Activated CD4-positive, alpha-beta T cell treated with anti-CD3 and anti-CD28 coated beads, Interleukin-2, amount 10 ng/mL, durations not matched to agents 7 days and 5 days (primary cell): ENCODE data around the gene UIMC1. TPM values are rescaled to one million over a fixed set of nuclear protein-coding genes. Genes with fewer than 3 reads are reported as not detected.

Source experiments
- CTCF ChIA-PET: fragments of 350-600 bp; sonication (Branson Sonifier 250); formaldehyde crosslinking; loops from one replicate; lab custom pipeline; 2021; ENCODE audit warnings: antibody characterized with exemption; lab: Charles Lee
- POLR2A ChIA-PET: fragments of 350-600 bp; sonication (Branson Sonifier 250); formaldehyde crosslinking; loops from one replicate; lab custom pipeline; 2021; ENCODE audit warnings: antibody characterized with exemption; lab: Charles Lee
- DNase-seq: peaks from one replicate; pipeline ENCODE4 v3.0.0-alpha.2; 2020
- H3K27ac Mint-ChIP-seq: one replicate; pipeline ENCODE4 v1.8.0; 2021; ENCODE audit warnings: mild to moderate bottlenecking, moderate library complexity, mixed read lengths
- H3K27me3 Mint-ChIP-seq: one replicate; pipeline ENCODE4 v1.8.0; 2021; ENCODE audit warnings: mixed read lengths
- H3K36me3 Mint-ChIP-seq: one replicate; pipeline ENCODE4 v1.8.0; 2021; ENCODE audit warnings: low read depth, mixed read lengths
- H3K4me1 Mint-ChIP-seq: one replicate; pipeline ENCODE4 v1.8.0; 2021; ENCODE audit warnings: mixed read lengths
- H3K4me3 Mint-ChIP-seq: one replicate; pipeline ENCODE4 v1.8.0; 2021; ENCODE audit warnings: mild to moderate bottlenecking, moderate library complexity, mixed read lengths
- H3K9me3 Mint-ChIP-seq: one replicate; pipeline ENCODE4 v1.8.0; 2021; ENCODE audit warnings: mixed read lengths
- total RNA-seq, 2 experiments: library from RNA; stranded (reverse); gene quantifications; one replicate each; pipeline ENCODE4 v1.2.3, GENCODE V29; 2021

Gene UIMC1
- total RNA-seq, 2 experiments from 2014 or later: 49.3 to 53.0 TPM

- DNase-seq: no peak
- CTCF ChIA-PET: interaction anchor here (1.0 kb wide), 2 partner anchors 21 to 235 kb away, joined by 3 read pairs; no protein-coding TSS in a partner anchor
- H3K4me1 Mint-ChIP-seq: peaks cover 16% of the 10 kb centered on the region
- no peak overlapping the region for H3K27ac Mint-ChIP-seq
- POLR2A ChIA-PET: no interaction called here
- H3K4me3 Mint-ChIP-seq: no peak overlapping the region
- H3K27me3 Mint-ChIP-seq: peaks cover 3% of the 10 kb centered on the region
- H3K36me3 Mint-ChIP-seq: no peaks in the 10 kb centered on the region
- H3K9me3 Mint-ChIP-seq: no peaks in the 10 kb centered on the region
Observed at GRCh38 chr5:176895831-176896230, 110.7 kb downstream of the UIMC1 start.

GRCh38 chr5:176894298-176894697 lies 112.3 kb downstream of the UIMC1 start:
- no peaks in the 10 kb centered on the region for H3K9me3 Mint-ChIP-seq
- H3K36me3 Mint-ChIP-seq: no peaks in the 10 kb centered on the region
- ChIA-PET POLR2A (no interaction called here), CTCF (no interaction called here)
- no peak overlapping the region for H3K4me3 Mint-ChIP-seq
- H3K27ac Mint-ChIP-seq: no peak overlapping the region
- no peak for DNase-seq
- peaks cover 3% of the 10 kb centered on the region for H3K27me3 Mint-ChIP-seq
- peaks cover 6% of the 10 kb centered on the region for H3K4me1 Mint-ChIP-seq

- ChIA-PET CTCF (interaction anchor here (0.7 to 1.0 kb wide), 2 partner anchors 10 to 104 kb away, joined by 3 read pairs; no protein-coding TSS in a partner anchor), POLR2A (no interaction called here)
- Mint-ChIP-seq H3K4me1 (peaks cover 2% of the 10 kb centered on the region), H3K9me3 (no peaks in the 10 kb centered on the region), H3K4me3 (no peak overlapping the region), H3K27me3 (peaks cover 3% of the 10 kb centered on the region), H3K27ac (no peak overlapping the region), H3K36me3 (no peaks in the 10 kb centered on the region)
- DNase-seq: no peak
Observed at GRCh38 chr5:176892663-176893062, 113.9 kb downstream of the UIMC1 start.

- Mint-ChIP-seq H3K36me3 (no peaks in the 10 kb centered on the region), H3K4me3 (no peak overlapping the region), H3K9me3 (no peaks in the 10 kb centered on the region), H3K27me3 (peaks cover 3% of the 10 kb centered on the region), H3K4me1 (peaks cover 2% of the 10 kb centered on the region), H3K27ac (no peak overlapping the region)
- ChIA-PET CTCF (interaction anchor here (1.1 kb wide), 1 partner anchor 12 kb away, joined by 3 read pairs; no protein-coding TSS in a partner anchor), POLR2A (no interaction called here)
- DNase-seq: no peak
Observed at GRCh38 chr5:176891331-176891958, 115.1 kb downstream of the UIMC1 start.

- POLR2A ChIA-PET: no interaction called here
- DNase-seq: no peak
- H3K27ac Mint-ChIP-seq: no peak overlapping the region
- H3K36me3 Mint-ChIP-seq: no peaks in the 10 kb centered on the region
- CTCF ChIA-PET: interaction anchor here (0.6 to 1.1 kb wide), 2 partner anchors 13 to 230 kb away, joined by 3 read pairs; no protein-coding TSS in a partner anchor
- H3K4me1 Mint-ChIP-seq: no peaks in the 10 kb centered on the region
- peaks cover 3% of the 10 kb centered on the region for H3K27me3 Mint-ChIP-seq
- no peaks in the 10 kb centered on the region for H3K9me3 Mint-ChIP-seq
- no peak overlapping the region for H3K4me3 Mint-ChIP-seq
Observed at GRCh38 chr5:176890455-176891330, 115.9 kb downstream of the UIMC1 start.

DNA sequence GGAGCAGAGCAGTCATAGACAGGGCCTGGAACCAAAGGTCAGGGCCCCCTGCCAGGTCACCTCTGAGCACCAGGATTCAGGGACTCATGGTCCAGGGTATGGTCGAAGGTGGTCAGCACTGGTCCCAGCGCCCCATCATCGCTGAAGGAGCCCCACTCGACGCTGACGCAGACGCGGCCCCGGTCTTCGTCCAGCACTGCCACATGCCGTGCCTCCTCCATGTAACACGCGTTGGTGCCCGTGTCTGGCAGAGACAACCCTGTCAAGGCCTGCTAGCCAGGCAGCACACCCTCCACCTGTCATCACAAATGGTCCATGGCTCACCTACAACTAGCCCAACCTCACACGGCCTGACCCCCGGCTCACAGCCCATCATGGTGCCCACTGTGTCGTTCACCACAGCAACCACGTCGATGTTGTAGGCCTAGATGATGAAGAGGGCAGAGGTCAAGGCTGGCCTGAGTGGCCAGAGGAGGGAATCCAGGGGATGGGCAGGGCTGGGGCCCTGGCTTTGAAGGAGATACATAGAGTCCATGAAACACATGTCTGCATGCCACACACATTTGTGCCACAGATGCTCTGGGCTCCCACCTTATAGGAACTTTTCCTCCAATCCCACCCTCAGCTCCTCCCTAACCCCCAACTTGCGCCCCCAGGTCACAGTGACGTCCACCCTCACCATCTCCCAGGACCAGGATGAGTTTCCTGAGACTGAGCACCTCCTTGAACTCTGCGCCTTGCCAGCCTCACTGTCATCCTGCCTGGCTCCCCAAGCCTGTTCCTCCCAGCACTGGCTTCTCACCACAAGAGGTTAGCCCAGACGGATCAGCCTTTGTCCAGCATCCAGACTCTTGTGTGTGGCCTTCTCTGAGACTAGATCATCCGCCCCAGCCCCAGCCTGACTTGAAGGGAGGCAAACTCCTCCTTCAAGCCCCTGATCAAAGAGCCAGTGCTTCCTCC lies 117.0 kb downstream of the UIMC1 start:
- Mint-ChIP-seq H3K27me3 (peaks cover 3% of the 10 kb centered on the region), H3K9me3 (no peaks in the 10 kb centered on the region), H3K4me3 (no peak overlapping the region), H3K36me3 (no peaks in the 10 kb centered on the region), H3K27ac (no peak overlapping the region), H3K4me1 (peaks cover 6% of the 10 kb centered on the region)
- ChIA-PET POLR2A (no interaction called here), CTCF (interaction anchor here (1.1 kb wide), 1 partner anchor 14 kb away, joined by 3 read pairs; no protein-coding TSS in a partner anchor)
- no peak for DNase-seq

GRCh38 chr5:176888865-176889165 lies 117.8 kb downstream of the UIMC1 start:
- peaks cover 3% of the 10 kb centered on the region for H3K27me3 Mint-ChIP-seq
- H3K9me3 Mint-ChIP-seq: no peaks in the 10 kb centered on the region
- no peak for DNase-seq
- peaks cover 7% of the 10 kb centered on the region for H3K4me1 Mint-ChIP-seq
- H3K36me3 Mint-ChIP-seq: no peaks in the 10 kb centered on the region
- no peak overlapping the region for H3K4me3 Mint-ChIP-seq
- POLR2A ChIA-PET: interaction anchor here (0.5 kb wide), 1 partner anchor 86 kb away, joined by 4 read pairs; no protein-coding TSS in a partner anchor
- CTCF ChIA-PET: no interaction called here
- H3K27ac Mint-ChIP-seq: no peak overlapping the region

GRCh38 chr5:176888016-176888864 lies 118.3 kb downstream of the UIMC1 start:
- POLR2A ChIA-PET: interaction anchor here (0.5 kb wide), 1 partner anchor 87 kb away, joined by 4 read pairs; no protein-coding TSS in a partner anchor
- peaks cover 7% of the 10 kb centered on the region for H3K4me1 Mint-ChIP-seq
- H3K36me3 Mint-ChIP-seq: no peaks in the 10 kb centered on the region
- H3K27me3 Mint-ChIP-seq: peaks cover 3% of the 10 kb centered on the region
- H3K9me3 Mint-ChIP-seq: no peaks in the 10 kb centered on the region
- CTCF ChIA-PET: no interaction called here
- H3K4me3 Mint-ChIP-seq: no peak overlapping the region
- no peak for DNase-seq
- H3K27ac Mint-ChIP-seq: no peak overlapping the region

GRCh38 chr5:176887252-176887849 lies 119.2 kb downstream of the UIMC1 start:
- peaks cover 7% of the 10 kb centered on the region for H3K4me1 Mint-ChIP-seq
- peaks cover 3% of the 10 kb centered on the region for H3K27me3 Mint-ChIP-seq
- DNase-seq: no peak
- no peak overlapping the region for H3K27ac Mint-ChIP-seq
- no peaks in the 10 kb centered on the region for H3K9me3 Mint-ChIP-seq
- H3K4me3 Mint-ChIP-seq: no peak overlapping the region
- no peaks in the 10 kb centered on the region for H3K36me3 Mint-ChIP-seq
- ChIA-PET CTCF (no interaction called here), POLR2A (no interaction called here)

GRCh38 chr5:176886336-176887251 lies 120.0 kb downstream of the UIMC1 start:
- CTCF ChIA-PET: interaction anchor here (0.6 to 1.0 kb wide), 4 partner anchors 11 to 299 kb away, joined by 3 to 6 read pairs (median 3); no protein-coding TSS in a partner anchor
- H3K9me3 Mint-ChIP-seq: no peaks in the 10 kb centered on the region
- H3K27ac Mint-ChIP-seq: no peak overlapping the region
- peaks cover 7% of the 10 kb centered on the region for H3K4me1 Mint-ChIP-seq
- peaks cover under 1% of the 10 kb centered on the region for H3K27me3 Mint-ChIP-seq
- POLR2A ChIA-PET: no interaction called here
- no peak for DNase-seq
- H3K36me3 Mint-ChIP-seq: no peaks in the 10 kb centered on the region
- H3K4me3 Mint-ChIP-seq: no peak overlapping the region

DNA sequence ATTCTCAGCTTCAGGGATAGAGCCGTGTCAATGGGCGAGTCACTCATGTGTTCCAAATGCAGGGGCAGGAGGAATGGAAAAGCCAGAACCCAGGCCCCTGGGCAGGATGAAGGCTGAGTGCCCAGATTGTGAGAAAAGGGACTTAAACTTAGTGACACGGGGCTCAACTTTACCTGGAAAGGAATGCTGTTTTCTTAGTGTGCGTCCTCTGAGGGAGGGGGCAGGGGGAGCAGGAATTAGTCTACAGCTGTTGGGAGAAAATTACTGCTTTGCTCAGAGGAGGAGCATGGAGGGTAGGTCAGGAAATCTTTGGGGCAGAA lies 122.0 kb downstream of the UIMC1 start:
- Mint-ChIP-seq H3K4me1 (peaks cover 7% of the 10 kb centered on the region), H3K4me3 (no peak overlapping the region), H3K9me3 (no peaks in the 10 kb centered on the region), H3K27ac (no peak overlapping the region), H3K27me3 (no peaks in the 10 kb centered on the region), H3K36me3 (no peaks in the 10 kb centered on the region)
- POLR2A ChIA-PET: no interaction called here
- CTCF ChIA-PET: no interaction called here
- DNase-seq: no peak
